ENCODE data around the gene RXFP1.

The RXFP1 gene

DNA sequence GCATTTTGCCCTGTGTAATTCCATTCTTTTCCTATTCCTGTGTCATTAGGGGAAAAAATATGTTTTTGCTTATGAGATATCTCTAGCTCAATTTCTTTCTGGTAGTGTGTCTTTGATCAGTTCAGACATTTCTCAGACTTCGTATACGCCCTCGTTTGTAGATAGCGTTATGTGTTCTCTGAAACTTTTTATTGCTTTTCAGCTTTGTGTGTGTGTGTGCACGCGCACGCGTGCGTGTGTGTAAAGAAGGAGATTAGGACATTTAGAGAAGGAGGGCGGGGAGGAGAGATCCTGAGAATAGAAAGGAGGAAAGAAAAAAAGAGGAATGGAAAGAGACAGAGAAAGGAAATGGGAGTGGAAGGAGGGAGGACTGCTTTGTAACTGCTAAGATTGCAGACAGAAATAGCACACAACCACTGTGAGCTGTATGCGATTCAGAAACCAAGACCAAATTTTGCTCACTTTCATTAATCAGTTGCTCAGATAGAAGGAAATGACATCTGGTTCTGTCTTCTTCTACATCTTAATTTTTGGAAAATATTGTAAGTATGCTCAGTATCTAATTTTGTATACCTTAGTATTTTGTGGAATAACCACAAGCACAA, at the start of gene RXFP1:
Gene RXFP1 (plus strand): TSS at position 399 of the 605 bp plus-strand sequence. CDS start 95 bp downstream, at position 494.
- DNase-seq (ENCODE audit: low read depth in 2 of 2) = no peak

GRCh38 chr4:158481811-158482210, 39.9 kb upstream of the RXFP1 start:
- DNase-seq (ENCODE audit: low read depth in 2 of 2) = no peak

DNA sequence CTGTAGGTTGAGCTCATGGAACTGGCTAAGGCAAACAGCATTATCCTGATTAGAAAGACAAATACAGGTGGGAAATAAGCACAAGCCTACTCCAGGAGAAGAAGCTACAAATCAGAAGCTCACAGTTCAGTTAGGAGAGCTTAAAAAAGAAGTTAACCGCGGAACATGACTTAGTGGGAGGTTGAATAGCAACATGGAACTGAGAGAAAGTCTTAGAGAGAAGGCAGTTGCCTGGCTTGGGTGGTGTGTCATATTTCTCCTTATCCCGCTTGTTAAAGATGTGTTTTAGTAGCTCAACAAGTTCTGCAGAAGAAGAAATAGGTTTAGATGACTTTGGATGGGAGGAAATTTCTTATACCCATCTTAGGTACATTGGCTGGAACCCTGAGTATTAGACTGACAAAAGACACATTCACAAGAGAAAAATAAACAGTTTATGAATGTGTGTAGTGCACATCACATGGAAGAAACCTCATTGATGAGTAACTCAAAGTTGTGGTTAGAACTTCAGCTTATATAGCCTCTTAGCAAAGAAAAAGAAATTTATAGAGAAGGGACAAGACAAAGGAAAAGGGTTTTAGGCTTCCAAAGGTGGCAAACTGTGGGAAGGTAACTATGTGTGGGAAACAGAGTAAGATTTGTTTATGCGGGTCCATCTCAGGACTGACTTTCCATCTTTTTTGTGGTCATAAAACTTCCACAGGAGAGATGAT, 37.4 kb upstream of the RXFP1 start:
- DNase-seq (ENCODE audit: low read depth in 2 of 2) = no peak

GRCh38 chr4:158490629-158491028, 31.1 kb upstream of the RXFP1 start:
- no peak for DNase-seq (ENCODE audit: low read depth in 2 of 2)

DNA sequence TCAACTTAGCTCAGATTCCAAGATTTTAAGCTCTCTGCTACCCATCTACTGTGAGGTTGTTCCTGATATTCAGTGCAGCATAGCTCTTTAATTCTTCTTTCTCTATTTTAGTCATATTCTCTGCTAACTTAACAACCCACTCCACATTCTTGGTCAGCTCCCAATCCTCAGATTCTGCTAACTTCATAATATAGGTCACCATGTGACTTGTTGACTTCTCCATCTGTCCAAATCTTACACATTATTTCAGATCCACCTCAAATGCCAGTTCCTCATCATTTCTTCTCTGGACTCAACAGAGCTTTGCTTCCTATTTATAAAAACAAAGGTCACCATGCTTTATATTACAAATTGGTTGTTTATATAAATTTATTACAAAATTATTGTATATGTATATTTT, 29.3 kb upstream of the RXFP1 start:
- no peak for DNase-seq (ENCODE audit: low read depth in 2 of 2)

GRCh38 chr4:158496030-158496741, 25.5 kb upstream of the RXFP1 start:
- DNase-seq (ENCODE audit: low read depth in 2 of 2) = no peak

DNA sequence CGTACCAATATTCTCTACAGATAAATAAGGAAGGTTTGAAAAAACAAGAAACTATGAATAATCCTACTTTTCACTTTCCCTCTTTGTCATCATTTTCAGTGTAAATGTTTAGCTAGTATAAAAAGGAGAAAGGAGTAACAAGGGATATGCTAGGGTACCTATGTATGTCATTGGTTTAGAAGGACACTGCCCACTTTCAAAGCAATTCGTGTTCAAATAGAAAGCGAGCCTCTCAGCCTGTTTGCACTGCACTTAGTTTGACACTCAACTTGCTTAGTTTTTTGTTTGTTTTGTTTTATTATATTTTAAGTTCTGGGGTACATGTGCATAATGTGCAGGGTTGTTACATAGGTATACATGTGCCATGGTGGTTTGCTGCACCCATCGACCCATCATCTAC, 21.6 kb upstream of the RXFP1 start:
- no peak for DNase-seq (ENCODE audit: low read depth in 2 of 2)

DNA sequence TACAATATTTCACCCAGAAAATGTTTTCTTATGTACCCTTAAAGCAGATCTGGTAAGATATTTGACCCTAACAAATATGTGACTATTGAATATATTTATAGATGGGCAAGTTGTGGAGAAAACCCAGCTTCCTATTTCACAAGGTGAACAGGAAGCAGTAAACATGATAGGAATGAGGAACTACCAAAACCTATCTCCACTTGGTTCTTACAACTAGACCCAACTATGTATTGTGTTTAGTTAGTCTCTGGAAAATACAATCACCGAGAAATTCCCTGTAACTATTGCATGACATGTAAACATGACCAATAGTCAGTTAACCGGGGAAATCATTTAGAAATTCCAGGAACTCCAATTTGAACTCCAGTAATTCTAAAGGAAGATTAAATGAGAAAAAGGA, 8.4 kb upstream of the RXFP1 start:
- no peak for DNase-seq (ENCODE audit: low read depth in 2 of 2)

DNA sequence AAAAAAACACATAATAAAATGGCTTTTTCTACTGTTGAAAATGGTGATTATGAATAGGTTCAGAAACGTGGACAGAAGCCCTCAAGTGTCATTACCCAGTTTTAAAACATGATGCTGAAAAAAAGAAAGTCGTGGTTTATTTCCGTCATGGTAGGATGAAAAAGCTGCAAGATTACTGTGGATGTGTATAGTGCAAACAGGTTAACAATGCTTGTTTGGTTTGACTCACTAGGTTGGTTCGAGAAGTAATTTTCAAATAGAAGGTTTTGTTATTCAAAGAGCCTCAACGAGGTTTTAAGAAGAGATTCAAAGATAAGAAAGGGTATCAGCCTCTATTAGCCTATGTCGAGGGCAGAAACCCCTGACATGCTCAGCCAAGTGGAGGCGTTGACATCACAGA, 2.5 kb upstream of the RXFP1 start:
- no peak for DNase-seq (ENCODE audit: low read depth in 2 of 2)

DNA sequence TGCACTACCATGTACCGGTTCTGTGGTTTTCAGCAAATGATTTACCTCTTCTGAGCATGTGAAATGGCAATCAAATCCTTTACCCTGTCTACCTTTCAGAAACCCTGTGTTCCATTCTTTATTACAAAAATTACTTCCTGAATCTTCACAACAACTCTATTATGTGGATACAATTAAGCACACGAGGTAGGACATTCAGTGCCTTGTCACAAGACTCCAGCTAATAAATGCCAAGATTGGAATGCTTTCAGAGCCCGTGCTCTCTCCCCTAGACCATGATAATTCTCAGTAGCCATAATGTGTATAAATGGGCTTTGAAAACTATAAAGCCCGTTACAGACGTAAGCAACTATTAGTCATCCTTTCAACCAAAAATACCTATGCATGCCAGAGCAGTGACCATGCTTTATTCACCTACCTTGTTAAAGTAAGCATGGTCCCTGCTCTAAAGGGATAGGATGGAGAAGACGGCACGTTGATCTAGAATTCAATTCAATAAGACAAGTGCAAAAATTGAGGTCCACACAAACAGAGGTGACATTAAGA, 2.4 kb downstream of the RXFP1 start:
- no peak for DNase-seq (ENCODE audit: low read depth in 2 of 2)

DNA sequence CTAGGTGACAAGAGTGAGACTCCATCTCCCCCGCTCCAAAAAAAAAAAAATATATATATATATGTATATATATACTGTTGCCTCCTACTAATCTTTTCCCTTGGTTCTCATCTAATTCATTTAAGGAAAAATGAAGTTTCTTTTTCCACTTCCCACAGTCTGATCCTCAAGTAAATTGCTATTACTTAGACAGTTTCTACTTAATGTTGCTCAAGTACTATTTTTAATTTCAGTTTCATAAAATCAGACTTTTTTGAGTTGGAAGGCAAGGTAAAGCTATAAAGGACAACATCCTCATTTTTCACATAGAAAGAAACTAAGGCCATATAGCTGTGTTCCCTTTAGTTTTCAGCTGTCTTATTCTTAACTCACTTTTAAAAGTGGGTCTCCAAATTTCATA, 5.8 kb downstream of the RXFP1 start:
- no peak for DNase-seq (ENCODE audit: low read depth in 2 of 2)

DNA sequence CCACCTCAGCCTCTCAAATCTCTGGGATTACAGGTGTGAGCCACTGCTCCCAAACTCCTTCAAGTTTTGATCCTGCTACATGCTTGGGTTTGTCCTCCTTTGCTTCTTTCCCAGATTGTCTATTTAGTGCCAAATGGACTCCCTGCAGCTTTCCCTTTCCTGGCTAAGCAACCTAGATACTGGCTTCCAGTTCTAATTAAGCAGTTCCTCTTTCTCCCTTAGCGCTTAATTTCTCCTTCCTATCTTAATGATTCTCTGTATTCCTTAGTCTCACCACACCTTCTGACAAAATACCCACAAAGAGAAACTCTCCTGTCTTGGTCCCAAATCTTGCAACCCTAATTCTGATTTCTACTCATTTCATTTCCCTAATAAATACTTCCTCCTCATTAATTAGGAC, 7.8 kb downstream of the RXFP1 start:
- no peak for DNase-seq (ENCODE audit: low read depth in 2 of 2)

GRCh38 chr4:158530381-158530780, 8.7 kb downstream of the RXFP1 start:
- DNase-seq (ENCODE audit: low read depth in 2 of 2) = no peak

DNA sequence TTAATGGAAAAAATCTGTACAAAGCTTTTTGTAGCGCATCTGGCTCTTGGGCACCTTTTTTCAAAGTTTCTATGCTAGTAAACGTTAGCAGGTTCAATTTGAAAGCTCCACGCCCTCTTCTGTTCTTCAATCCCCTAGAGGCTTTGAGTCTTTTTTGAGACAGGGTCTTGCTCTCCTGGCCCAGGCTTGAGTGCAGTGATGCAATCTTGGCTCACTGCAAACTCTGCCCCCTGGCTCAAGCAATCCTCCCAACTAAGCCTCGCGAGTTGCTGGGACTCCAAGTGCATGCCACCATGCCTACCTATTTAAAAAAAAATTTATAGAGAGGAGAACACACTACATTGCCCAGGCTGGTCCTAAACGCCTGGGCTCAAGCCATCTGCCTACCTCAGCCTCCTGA, 9.2 kb downstream of the RXFP1 start:
- DNase-seq (ENCODE audit: low read depth in 2 of 2) = no peak

DNA sequence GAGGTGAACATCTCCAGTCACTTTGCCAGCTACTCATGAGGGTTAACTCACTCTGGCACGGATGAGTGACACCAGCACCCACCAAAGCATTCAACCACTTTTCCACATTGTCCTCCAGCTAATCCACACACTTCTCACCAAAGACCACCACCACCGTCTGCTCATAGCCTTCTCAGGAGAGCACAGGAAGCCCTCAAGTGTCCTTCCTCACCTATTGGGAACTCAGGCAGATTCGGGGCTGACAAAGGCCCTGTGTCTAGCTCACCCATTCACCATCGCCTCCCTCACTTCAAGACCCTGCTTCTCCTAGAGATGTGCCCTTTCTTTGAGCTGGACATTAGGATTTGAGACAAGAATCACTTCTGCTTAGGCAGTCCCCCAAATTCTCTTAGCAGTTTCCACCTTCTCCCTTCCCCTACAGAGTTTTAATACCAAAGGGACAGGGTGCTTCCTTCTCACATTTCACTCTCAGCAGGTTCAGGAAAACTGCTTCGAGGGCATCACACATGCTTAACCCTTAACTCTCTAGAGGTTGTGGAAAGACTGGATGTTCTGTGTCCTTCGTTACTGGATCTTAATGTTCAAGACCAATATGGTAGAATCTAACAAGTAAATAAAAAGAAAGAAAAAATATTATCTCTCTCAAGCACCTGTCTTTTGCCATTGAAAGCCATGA, 11.0 kb downstream of the RXFP1 start:
- no peak for DNase-seq (ENCODE audit: low read depth in 2 of 2)

DNA sequence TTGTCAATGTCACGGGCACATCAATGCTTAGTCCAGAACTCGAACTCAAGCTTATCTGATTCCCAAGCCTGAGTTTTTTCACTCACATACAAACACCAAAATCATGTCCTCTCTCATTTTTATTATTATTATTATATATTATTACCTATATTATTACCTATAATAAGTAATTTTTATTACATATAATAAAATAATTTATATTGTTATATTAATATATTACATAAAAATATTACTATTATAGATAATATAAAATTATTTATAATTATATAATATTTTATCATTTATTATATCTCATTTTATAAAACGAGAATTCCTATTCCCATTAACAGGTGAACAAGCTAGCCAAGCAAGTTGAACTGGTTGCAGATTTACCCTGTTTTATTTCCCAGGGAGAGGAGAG, 13.0 kb downstream of the RXFP1 start:
- DNase-seq (ENCODE audit: low read depth in 2 of 2) = no peak

GRCh38 chr4:158535130-158535614, 13.5 kb downstream of the RXFP1 start:
- DNase-seq (ENCODE audit: low read depth in 2 of 2) = no peak

GRCh38 chr4:158536833-158537232, 15.2 kb downstream of the RXFP1 start:
- DNase-seq (ENCODE audit: low read depth in 2 of 2) = no peak

DNA sequence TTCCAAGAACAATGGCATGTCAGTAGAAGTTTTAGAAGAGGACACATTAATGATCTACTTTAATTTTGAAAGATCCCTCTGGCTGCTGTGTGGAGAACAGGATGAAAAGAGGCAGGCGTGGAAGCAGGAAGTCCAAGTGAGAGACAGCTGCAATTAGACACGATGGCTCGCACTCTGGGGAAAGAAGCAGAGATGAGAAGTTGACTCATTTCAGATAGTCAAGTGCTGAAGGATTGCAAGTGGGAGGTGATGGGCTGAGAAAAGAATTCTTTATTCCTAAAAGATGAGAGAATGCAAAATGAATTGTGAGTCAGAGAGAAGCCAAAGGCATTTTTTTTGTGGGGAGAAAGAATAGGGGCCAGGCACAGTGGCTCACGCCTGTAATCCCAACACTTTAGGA, 16.5 kb downstream of the RXFP1 start:
- no peak for DNase-seq (ENCODE audit: low read depth in 2 of 2)

DNA sequence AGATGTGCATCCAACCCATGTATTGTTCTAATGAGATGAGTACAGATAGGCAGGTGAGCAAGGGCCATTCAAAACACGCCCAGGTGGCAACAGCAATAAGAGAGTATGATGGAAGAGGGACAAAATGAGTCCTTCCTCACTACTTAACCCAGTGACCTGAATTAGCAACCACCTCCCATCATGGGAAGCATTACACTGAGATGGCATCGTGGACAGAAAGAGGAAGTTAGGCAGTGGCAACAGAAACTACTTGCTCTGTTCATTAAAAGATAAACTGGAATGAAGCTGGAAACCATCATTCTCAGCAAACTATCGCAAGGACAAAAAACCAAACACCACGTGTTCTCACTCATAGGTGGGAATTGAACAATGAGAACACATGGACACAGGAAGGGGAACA, 17.2 kb downstream of the RXFP1 start:
- no peak for DNase-seq (ENCODE audit: low read depth in 2 of 2)

DNA sequence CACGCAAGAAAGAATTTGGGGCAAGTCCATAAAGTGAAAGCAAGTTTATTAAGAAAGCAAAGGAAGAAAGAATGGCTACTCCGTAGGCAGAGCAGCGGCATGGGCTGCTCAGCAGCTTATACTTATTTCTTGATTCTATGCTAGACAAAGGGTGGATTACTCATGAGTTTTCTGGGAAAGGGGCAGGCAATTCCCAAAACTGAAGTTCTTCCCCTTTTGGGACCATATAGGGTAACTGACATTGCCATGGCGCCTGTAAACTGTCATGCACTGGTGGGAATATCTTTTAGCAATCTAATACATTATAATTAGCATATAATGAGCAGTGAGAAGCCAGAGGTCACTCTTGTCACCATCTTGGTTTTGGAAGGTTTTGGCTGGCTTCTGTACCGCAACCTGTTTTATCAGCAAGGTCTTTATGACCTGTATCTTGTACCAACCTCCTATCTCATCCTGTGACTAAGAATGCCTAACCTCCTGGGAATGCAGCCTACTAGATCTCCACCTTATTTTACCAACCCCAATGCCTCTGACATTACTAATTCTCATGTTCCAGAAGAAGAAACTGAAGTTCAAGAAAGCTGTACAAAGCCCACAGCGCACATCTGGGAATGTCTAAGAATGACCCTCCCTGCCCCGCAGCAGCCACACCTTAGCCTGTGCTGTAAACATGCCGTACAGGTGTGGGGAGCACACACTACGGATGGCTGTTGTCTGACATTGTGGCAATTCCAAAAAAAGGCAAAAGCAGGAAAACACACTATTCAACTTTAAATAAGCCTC, 18.6 kb downstream of the RXFP1 start:
- no peak for DNase-seq (ENCODE audit: low read depth in 2 of 2)
